ENCODE data around the gene FBH1.

GRCh38 chr10:5976512-5977470, 86.7 kb downstream of the FBH1 start:
- TF ChIP-seq POLR2A (IDR thresholded peaks at IDR 0.05) (no peak), CTCF (IDR thresholded peaks at IDR 0.05) (no peak)

Measured in right lobe of liver (tissue), 4 donors.